CD4-positive, alpha-beta T cell treated with Interleukin-21 for 1 hour (primary cell): ENCODE data around the gene ALOX12.

ENCODE experiments used
- DNase-seq: peaks from one replicate; pipeline ENCODE4 v3.0.0-alpha.2; 2020

Gene ALOX12

DNA sequence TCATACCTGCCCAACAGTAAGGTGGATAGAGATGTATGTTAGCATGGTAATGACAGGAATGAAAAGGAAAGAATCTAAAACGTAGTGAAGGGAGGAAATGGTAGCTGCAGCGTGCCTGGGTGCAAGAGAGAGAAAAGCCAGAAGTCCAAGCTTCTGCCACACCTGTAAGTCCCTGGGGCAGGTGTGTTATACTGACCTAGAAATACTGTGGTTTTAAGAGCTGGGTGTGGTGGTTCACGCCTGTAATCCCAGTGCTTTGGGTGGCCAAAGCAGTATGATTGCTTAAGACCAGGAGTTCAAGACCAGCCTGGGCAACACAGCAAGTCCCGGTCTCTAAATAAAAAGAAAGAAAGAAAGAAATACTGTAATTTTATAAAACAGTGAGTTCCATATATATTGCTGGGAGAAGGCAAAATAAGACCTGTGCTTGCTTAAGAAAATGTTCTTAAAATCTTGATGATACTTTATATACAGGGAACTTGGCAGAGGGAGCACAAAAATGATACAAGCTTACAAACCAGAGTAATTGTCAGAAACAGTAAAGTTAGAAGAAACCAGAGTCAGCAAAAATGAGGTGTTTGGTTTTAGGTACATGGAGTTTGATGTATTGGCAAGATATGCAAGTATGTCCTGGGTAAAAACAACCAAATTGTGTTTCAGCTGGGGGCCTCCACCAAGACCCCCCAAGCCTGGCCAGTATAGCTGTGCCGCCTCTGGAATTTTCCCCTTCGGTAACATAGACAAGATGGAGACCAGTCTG lies 6.6 kb downstream of the ALOX12 start:
- DNase-seq: no peak

DNA sequence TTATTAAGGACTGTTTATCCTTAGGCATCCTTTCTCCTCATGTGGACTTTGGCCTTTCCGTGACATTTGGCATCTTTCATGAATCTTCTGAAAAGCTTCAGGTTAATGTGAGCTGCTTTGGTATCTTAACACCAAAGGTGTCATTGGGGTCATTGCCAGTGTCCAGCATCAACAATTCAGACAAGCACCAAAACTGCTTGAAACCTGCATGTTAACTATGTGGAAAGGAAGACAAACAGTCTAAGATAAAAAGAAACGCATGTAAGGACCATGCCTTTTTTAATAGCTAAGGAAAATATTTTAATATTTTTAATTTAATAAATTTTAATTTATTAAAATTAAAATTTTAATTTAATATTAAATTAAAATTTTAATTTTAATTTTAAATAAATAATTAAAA lies 7.9 kb downstream of the ALOX12 start:
- DNase-seq: no peak

DNA sequence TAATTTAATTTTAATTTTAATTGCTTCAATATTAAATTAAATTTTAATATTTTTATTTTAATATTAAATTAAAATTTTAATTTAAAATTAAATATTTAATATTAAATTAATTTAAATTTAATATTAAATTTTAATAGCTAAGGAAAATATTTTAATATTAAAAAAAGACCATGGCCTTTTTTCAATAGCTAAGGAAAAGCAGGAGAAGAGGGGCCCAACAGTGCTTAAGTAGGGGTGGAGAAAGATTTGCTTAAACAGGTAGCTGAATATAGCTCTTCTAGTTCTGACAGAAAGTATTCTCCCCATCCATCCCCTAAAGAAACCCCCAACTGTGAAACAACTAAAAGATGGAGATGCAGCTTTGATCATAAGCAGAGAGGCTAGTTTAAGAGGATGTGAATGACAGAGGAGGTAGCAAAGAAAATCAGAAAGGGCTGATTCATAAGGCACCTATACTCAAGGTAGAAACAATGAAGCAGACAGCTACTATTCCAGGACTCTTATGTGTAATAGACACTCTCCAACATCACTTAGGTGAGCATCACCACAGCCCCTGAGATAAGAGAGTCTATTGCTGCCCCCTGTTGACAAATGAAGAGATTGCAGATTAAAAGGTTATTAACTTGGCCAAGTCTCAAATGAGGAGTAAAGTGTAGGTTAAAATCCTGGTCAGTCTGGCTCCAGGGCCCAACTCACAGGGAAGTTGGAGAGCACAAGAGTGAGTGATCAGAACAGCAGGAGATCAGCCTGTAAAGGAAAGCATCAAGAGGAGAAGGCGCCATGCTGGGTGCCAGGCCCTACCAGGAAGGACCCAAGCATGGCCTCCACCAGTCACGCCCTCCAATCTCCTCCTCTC lies 8.8 kb downstream of the ALOX12 start:
- DNase-seq: peak; percentile 86

DNA sequence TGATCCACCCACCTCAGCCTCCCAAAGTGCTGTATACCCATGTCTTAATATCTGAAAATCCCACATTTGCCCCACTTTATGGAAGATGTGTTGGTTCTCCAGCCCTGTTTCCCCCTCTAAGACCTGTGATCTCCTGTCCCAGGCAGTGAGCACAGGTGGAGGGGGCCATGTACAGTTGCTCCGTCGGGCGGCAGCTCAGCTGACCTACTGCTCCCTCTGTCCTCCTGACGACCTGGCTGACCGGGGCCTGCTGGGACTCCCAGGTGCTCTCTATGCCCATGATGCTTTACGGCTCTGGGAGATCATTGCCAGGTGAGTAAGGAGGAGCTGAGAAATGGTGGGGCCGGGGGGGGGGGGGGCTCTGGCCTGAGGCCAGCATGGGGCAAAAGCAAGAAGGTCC lies 9.9 kb downstream of the ALOX12 start:
- DNase-seq: no peak

DNA sequence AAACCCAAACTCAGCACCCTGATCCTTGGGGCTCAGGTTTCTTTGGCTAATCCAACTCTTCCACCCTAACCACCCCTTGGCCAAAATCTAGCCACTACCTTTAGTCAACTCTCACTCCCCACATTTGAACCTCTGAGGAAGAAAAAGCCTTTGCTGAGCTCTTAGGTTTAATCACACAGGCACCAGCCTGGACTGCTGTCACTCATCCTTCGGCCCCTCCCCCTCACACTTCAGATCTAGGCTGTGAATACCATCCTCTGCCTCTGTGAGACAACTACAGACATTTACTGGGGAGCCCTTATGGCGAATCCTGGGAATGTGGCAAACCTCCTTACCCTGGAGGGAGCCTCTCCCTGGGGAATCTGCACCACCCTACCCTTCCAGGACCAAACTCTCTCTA lies 11.3 kb downstream of the ALOX12 start:
- DNase-seq: no peak

DNA sequence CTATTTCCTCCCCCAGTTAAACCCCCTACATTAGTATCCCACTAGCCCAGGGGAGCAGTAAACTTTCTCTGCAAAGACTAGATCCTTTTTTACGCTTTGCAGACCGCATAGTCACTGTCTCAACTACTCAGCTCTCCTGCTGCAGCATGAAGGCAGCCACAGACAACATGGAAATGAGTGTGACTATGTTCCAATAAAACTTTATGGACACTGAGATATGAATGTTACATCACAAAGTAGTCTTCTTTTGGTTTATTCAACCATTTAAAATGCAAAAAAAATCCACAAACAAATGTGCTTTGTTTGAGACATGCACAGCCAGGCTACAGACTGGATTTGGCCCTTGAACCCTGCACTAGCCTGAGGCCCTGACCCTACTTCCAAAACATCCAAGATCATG lies 14.7 kb downstream of the ALOX12 start:
- no peak for DNase-seq

DNA sequence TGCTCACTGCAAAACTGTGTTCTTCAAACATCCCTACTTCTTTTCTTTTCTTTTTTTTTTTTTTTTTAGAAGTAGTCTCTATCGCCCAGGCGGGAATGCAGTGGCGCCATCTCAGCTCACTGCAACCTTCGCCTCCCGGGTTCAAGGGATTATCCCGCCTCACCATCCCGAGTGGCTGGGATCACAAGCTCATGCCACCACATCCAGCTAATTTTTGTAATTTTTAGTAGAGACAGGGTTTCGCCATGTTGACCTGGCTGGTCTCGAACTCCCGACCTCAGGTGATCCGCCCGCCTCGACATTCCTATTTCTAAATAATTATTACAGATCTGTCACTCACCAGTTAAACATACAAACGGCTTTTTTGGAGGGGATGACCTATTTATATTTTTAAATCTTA lies 15.6 kb downstream of the ALOX12 start:
- no peak for DNase-seq

DNA sequence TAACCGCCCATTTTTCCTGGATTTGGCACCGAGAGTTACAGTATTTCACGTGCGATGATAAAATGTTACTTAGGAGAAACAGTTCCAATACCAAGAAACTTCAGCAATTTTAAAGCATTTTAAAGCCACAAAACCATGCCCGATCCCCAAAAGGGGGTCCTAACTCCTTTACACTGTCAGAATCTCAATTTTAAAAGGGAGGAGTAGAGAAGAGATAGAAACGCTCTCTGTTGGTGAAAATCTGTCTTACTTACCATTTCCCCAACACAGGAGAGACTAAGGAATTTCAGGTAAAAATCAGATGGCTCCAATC lies 16.0 kb downstream of the ALOX12 start:
- DNase-seq: no peak

DNA sequence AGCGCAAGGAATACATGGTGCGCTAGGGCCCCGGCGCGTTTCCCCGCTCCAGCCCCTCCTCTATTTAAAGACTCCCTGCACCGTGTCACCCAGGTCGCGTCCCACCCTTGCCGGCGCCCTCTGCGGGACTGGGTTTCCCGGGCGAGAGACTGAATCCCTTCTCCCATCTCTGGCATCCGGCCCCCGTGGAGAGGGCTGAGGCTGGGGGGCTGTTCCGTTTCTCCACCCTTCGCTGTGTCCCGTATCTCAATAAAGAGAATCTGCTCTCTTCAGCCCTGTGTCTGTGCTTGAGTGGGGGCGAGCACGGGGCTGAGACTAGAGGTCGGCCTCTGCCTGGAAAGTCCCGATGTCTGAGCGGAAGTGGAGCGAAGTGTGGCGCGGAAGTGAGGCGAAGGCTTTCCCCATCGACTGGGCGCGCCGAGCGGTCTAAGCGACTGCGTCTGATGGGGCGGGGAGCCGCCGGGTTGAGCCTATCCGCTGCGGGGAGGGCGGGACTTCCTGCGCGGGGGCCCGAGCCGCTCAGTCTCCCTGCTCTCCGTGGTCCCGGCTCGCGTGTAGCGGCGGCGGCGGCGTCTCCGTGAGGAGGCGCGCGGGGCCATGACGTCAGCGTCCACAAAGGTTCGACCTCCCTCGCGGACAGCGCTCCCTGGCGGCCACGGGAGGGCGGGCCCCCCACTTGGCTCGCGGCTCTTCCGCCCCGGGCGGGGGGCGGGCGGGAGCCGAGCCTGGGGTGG lies 18.6 kb downstream of the ALOX12 start:
- peak; percentile 99 for DNase-seq

DNA sequence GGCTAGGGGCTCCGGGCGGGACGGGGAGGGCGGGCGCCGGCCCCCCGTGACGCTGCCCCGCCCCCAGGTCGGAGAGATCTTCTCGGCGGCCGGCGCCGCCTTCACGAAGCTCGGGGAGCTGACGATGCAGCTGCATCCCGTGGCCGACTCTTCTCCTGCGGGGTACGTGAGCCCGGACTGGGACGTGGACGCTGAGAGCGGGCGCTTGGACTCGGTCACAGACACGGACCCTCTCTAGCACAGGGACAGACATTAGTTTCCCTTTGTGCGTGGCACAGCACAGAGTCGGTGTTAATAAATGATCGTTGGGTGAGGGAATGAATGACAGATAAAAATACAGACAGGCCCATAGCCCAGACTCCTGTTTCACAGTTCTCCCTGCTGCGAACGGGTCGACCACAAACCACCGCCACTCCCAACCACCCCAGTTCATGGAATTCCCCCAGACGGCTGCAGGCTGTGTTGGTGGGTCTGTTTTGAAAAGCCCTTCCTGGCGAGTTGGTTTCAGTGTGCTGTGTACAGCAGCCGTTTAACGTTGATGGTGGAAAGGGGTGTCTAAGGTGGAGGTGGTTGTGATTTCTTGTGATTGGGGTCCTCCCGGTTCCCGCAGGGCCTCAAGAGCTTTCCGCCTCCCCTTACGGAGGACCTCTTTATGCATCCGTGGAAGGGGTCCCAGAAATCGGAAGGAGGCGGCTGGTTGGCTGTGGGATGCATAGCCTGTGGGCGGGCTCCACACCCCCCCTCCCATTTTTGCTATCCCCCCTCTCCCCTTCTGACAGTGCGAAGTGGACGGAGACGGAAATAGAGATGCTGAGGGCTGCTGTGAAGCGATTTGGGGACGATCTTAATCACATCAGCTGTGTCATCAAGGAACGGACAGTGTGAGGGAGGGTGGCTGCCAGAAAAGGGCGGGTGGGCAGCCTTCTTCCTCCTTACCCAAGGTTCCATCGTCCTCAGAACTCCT lies 19.4 kb downstream of the ALOX12 start:
- DNase-seq: peak; percentile 93

DNA sequence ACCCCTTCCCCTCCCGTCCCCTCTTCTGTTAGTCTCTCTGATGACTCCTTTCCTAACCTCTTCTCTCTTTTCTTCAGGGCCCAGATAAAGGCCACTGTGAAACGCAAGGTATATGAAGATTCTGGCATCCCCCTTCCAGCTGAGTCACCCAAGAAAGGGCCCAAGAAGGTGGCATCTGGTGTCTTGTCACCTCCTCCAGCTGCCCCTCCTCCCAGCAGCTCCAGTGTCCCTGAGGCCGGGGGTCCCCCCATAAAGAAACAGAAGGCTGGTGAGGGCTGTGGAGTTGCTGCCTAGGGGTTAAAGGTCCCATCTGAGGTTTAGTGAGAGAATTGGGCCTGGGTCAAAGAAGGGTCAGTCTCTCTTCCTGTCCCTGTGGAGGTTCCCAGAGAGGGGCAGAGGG lies 20.6 kb downstream of the ALOX12 start:
- no peak for DNase-seq

DNA sequence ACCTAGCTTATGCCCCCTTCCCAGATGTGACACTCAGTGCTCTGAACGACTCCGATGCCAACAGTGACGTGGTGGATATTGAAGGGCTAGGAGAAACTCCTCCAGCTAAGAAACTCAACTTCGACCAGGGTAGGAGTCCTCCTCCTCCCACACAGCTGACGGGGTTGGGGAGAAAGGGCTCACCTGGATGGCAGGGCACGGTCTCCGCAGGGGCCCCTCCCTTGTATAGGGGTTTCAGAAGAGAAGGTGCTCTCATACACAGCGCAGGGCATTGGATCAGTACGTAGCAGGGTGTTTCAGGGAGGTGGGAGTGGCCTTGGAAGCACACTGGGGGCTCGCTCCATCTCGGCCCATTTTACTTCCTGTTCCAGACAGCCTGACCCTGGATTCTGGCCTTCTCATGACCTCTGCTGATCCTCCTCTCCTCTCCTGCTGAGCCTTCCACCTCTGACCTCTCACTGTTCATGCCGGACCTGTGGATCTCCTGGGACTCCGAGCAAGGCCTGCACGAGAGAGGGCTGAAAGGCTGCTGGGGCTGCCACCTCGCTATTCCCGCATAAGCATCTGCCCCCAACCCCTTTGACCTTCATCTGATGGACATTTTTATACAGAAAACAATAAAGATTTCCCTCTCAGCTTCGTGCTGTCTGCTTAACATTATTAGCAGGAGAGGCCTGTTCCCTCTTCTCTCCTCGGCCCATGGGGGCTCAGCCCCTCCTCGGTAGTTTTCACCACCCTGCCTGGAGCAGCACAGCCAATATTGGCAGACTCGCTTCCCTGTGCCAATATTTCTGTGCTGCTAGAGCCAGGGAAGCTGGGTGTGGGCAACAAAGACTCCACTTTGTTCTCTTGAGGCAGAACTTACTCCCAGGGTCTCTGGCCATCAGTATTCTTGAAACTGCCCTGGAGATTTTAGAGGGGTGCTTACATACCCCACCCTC lies 21.3 kb downstream of the ALOX12 start:
- no peak for DNase-seq

DNA sequence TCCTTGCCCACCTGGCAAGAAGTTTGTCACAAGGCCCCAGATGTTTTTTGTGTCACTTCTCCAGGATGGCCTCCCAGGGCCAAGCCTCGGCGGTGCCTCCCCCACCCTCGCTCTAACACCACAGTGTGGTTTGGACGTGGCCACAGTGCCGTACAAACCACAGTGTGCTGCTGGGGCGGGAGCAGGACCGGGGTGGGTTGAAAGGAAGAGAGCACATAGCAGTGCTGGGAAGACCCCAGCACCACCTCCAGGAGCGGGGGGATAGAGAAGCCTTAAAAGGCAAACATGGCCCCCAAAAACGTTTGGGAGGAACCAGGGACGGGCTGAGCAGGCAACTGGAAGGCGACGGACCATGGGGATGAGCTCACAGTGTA lies 22.0 kb downstream of the ALOX12 start:
- peak; percentile 40 for DNase-seq

DNA sequence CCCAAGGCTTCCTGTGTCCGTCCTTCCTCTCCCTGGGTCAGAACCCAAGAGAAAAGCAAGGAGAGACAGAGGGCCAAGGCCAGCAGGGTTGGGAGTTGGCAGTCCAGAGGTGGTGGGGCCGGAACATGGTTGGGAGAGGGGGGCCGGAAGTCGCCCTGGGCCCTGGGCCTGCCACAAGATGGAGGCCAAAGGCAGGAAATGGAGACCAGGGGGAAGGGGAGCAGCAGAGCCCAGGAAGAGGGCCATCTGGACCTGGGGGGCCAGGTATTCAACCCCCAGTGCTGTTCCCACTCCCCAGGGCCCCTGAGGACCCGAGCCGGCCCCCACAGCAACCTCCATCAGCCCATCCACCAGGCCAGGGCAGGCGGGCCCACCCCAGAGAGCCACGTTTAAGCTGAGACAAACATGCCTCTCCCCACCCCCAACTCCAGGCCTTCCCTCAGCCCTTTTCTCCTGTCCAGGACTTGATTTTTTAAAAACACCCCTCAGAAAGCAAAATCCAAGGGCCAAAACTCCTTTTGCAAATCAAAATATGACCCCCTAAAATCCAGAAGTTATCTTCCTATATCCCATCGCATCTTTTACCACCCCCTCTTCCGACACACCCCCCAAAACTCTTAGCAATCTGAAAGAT lies 22.6 kb downstream of the ALOX12 start:
- no peak for DNase-seq

DNA sequence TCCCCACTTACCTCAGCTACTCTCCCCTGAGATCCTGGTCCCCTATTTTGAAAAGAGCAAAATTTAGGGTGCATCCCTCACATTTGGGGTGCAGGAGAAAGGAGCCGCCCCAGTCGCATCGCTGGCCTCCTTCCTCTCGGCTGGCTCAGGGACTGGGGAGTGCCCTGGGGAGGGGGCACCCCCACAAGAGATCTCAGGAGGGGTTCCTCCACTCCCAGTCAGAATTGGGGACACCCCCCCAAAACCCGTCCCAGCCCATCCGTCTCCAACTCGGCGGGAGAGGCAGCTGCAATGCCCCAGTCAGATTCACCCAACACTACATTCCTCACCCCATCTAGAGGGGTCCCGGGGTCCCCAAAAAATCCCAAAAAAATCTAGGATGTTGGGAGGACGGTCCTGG lies 23.5 kb downstream of the ALOX12 start:
- no peak for DNase-seq

DNA sequence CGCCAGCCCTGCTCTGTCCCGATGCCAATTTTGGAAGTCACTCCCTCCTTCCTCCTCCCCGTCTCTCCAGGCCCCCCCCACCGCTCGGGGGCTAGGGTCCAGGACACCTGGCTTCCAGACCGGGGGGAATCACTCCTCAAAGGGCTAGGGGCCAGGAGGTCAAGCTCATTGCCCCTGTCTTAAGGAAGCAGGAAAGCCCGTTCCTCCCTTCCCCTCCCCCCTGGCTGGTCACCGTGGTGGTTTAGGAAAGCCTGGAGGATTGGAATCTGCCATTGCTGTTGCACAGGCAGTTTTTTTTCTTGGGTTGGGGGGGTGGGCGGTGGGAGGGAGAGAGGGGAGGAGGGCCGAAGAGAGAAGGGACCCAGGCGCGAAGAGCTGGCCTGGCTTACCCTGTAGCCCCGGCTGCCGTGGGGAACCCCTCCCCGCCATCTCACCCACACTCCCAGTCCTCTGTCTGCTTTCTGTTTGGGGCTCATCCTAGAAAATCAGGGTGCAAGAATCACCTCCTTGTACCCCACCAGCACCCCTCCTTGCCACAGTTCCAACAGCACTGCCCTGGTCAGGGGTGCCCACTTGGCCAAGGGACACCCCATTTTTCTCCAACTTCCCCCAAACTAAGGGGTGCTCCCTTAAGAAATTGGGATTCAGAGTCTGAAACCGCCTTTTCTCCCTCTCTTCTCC lies 24.1 kb downstream of the ALOX12 start:
- DNase-seq: no peak

DNA sequence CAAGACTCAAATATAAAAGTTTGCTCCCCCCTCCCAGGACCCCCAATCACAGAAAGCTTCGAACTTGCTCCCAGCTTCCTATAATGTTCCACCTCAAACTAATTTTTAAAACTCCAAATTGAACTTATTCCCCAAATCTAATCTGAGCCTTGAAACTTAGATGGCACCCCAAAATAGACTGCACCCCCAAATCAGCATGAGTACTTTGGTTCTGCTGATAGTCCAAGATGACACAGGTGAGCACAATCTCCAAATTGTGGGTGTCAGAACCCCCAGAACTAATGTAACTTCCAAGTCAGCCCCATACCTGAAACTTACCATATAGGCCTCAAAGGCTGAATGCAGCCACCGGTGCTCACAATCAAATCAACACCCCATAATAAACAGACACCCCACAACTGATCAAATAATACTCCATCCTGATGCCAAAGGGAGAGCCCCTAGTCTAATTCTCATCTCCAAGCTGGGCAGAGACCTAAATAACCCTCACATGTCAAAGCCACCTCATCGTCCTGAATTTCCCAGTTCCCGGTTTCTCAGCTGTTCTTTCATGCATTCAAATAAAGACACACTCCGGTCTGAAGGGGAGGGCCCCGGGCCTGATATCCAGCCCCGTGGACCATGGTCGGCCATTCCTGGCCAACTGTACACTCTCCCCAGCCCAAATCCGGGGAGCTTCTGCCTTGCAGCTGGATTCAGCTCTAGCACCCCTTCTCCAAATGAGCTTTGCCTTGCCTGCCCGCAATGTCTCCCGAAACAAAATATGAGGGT lies 25.2 kb downstream of the ALOX12 start:
- DNase-seq: no peak

DNA sequence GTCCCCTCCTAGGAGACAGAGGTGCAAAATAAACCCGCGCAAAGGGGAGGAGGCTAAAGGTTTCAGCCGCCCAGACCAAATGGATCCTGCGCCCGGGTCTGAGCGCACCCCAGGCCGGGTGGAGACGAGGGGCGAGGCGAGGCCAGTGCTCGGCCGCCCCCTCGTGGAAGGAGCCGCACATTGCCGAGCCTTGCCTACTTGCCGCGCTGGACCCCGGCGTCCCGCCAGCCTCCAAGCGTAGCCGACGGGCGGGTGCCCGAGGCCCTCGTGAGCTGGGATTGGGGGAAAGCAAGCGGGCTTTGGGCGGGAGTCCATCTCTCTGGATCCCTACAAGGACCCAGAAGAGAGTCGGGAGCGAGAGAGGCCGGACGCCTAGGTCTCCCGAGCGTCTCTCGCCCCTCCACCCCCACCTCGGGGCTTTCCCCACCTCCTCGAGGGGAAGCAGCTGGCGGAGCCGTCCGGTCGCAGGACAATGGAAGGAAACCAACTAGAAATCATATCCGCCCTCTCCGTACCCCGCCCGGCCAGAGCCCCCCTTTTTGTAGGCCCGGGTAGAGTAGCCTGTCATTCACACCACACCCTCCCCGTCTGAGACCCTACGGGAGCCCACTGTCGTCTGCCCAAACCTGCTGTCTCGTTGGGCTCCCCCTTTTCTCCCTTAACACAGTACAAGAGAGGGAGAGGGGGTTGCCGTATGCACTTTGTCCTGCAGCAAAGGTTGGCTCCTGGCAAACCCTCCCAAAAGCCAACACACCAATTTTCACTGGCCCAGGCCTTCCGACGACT lies 26.3 kb downstream of the ALOX12 start:
- DNase-seq: peak; percentile 83
